Activated CD4-positive, alpha-beta T cell treated with anti-CD3 and anti-CD28 coated beads, Interleukin-2, amount 10 ng/mL, durations not matched to agents 24 days and 14 days (primary cell): ENCODE measurements around the gene PARVG. TPM values are rescaled to one million over a fixed set of nuclear protein-coding genes. Genes with fewer than 3 reads are reported as not detected.

Source experiments
- DNase-seq: peaks from one replicate; pipeline ENCODE4 v3.0.0; 2022
- H3K27ac Mint-ChIP-seq: one replicate; pipeline ENCODE4 v1.8.0; 2022; ENCODE audit warnings: mild to moderate bottlenecking, mixed read lengths
- H3K27me3 Mint-ChIP-seq: one replicate; pipeline ENCODE4 v1.8.0; 2022; ENCODE audit warnings: mixed read lengths
- H3K36me3 Mint-ChIP-seq: one replicate; pipeline ENCODE4 v1.8.0; 2022; ENCODE audit warnings: low read depth, mild to moderate bottlenecking, mixed read lengths
- H3K4me1 Mint-ChIP-seq: one replicate; pipeline ENCODE4 v1.8.0; 2021; ENCODE audit warnings: mixed read lengths
- H3K4me3 Mint-ChIP-seq: one replicate; pipeline ENCODE4 v1.8.0; 2022; ENCODE audit warnings: mild to moderate bottlenecking, moderate library complexity, mixed read lengths
- H3K9me3 Mint-ChIP-seq: one replicate; pipeline ENCODE4 v1.8.0; 2021; ENCODE audit warnings: mixed read lengths
- intact Hi-C: fragments of 100-400 bp; cut with micrococcal nuclease; formaldehyde crosslinking; loops from one replicate; pipeline ENCODE4 v1.15.1; 2023
- total RNA-seq: library from RNA; stranded (reverse); gene quantifications from 2 replicates; pipeline ENCODE4 v1.2.3, GENCODE V29; 2022

Gene PARVG
- total RNA-seq, 1 donor from 2014 or later = 52.2 TPM

GRCh38 chr22:44144046-44144569, 36.6 kb upstream of the PARVG start:
- Mint-ChIP-seq H3K4me1 (no peaks in the 10 kb centered on the region), H3K9me3 (no peaks in the 10 kb centered on the region), H3K27me3 (no peaks in the 10 kb centered on the region), H3K36me3 (peaks cover 17% of the 10 kb centered on the region), H3K4me3 (no peak overlapping the region), H3K27ac (no peak overlapping the region)
- no peak for DNase-seq
- intact Hi-C loops = no loop called here

- H3K9me3 Mint-ChIP-seq = no peaks in the 10 kb centered on the region
- intact Hi-C loops = no loop called here
- H3K36me3 Mint-ChIP-seq = peaks cover 13% of the 10 kb centered on the region
- no peak overlapping the region for H3K27ac Mint-ChIP-seq
- no peaks in the 10 kb centered on the region for H3K27me3 Mint-ChIP-seq
- H3K4me3 Mint-ChIP-seq = no peak overlapping the region
- H3K4me1 Mint-ChIP-seq = no peaks in the 10 kb centered on the region
- DNase-seq = no peak
These were observed 35.2 kb upstream of the PARVG start for GRCh38 chr22:44145544-44145943.

GRCh38 chr22:44146088-44146861, 34.5 kb upstream of the PARVG start:
- Mint-ChIP-seq H3K9me3 (no peaks in the 10 kb centered on the region), H3K27me3 (no peaks in the 10 kb centered on the region), H3K36me3 (peaks cover 15% of the 10 kb centered on the region), H3K4me1 (no peaks in the 10 kb centered on the region), H3K27ac (peak overlapping the region; percentile 6), H3K4me3 (no peak overlapping the region)
- intact Hi-C loops = no loop called here
- no peak for DNase-seq

DNA sequence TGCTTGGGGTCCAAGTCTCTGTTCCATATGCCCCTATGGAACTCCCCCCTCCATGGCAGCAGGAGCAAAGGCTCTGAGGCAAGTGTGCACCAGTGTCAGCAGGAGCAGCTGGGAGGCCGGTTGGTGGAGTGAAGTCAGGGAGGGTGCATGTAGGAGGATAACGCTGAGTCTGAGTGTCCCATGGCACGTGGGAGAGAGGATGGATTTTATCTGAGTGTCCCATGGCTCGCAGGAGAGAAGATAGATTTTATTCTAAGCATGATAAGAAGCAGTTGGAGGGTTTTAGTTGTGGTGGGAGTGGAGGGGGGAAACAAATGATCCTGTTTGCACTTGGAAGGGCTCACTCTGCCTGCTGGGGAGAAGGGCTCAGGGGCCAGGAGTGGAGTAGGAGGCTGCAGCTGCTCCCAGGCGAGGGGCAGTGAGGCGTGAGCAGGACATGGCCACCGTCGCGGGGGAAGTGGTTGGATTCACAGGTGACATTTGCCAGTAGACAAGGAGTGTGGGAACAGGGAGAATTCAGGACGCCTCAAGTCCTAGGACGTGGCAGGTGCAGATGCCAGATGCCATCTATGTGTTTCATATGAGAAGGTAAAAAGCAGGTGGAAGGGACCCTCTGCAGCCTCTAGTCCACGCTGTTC, 33.6 kb upstream of the PARVG start:
- H3K27ac Mint-ChIP-seq = no peak overlapping the region
- intact Hi-C loops = no loop called here

DNA sequence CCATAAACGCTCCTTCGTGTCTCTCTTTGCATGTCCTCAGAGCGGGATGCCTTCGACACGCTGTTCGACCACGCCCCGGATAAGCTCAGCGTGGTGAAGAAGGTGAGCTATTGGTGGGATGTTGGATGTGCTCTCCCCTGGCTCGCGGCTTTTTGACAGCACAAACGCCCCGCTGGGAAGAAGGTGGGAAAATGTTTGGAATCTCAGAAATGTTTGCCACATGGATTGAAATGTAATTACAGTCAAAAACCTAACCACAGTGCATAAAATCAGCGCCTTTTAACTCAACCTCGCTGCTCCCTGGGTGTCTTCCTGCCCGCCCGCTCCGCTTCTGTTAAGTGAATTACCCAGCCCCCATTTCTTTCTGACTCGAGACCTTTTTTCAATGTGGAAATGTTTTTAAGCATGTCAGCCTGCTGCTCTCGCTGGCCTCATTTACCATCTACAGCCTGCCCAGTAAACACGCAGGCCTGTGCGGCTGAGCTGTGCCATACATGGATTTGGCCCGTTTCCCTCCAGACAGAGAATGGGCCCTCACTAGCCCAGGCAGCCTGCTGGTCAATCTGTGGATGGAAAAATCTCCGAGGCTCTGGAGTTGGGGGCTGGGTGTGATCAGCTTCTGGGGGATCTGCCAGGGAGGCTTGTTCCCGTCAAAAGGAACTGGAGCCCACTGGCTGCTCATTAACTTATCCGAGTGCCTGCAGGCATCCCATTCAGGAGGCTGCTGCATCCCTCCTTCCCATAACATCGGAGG, 32.7 kb upstream of the PARVG start:
- Mint-ChIP-seq H3K4me3 (no peak overlapping the region), H3K27ac (no peak overlapping the region), H3K36me3 (peaks cover 23% of the 10 kb centered on the region), H3K4me1 (no peaks in the 10 kb centered on the region), H3K9me3 (no peaks in the 10 kb centered on the region), H3K27me3 (no peaks in the 10 kb centered on the region)
- intact Hi-C loops = no loop called here
- DNase-seq = no peak

More for the DNA sequence above, 33.6 kb upstream of the PARVG start:
- H3K27me3 Mint-ChIP-seq = no peaks in the 10 kb centered on the region
- no peak for DNase-seq
- no peaks in the 10 kb centered on the region for H3K4me1 Mint-ChIP-seq
- H3K36me3 Mint-ChIP-seq = peaks cover 17% of the 10 kb centered on the region
- H3K4me3 Mint-ChIP-seq = no peak overlapping the region
- no peaks in the 10 kb centered on the region for H3K9me3 Mint-ChIP-seq

GRCh38 chr22:44151676-44152075, 29.0 kb upstream of the PARVG start:
- Mint-ChIP-seq H3K4me3 (no peak overlapping the region), H3K4me1 (no peaks in the 10 kb centered on the region), H3K9me3 (no peaks in the 10 kb centered on the region), H3K36me3 (peaks cover 21% of the 10 kb centered on the region), H3K27ac (no peak overlapping the region), H3K27me3 (no peaks in the 10 kb centered on the region)
- intact Hi-C loops = no loop called here
- DNase-seq = no peak

- Mint-ChIP-seq H3K36me3 (peaks cover 29% of the 10 kb centered on the region), H3K27ac (no peak overlapping the region), H3K4me1 (no peaks in the 10 kb centered on the region), H3K27me3 (no peaks in the 10 kb centered on the region), H3K4me3 (no peak overlapping the region), H3K9me3 (no peaks in the 10 kb centered on the region)
- intact Hi-C loops = no loop called here
- no peak for DNase-seq
These were observed 27.0 kb upstream of the PARVG start for GRCh38 chr22:44153710-44154109.

DNA sequence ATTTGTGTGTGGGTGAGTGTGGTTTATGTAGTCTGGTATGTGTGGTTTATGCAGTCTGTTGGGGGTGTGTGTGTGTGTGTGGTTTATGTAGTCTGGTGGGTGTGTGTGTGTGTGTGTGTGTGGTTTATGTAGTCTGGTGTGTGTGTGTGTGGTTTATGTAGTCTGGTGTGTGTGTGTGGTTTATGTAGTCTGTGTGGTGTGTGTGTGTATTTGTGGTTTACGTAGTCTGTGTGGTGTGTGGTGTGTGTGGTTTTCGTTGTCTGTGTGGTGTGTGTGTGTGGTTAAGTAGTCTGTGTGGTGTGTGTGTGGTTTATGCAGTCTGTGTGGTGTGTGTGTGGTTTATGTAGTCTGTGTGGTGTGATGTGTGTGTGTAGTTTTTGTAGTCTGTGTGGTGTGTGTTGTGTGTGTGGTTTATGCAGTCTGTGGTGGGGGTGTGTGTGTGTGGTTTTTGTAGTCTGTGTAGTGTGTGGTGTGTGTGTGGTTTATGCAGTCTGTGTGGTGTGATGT, 26.2 kb upstream of the PARVG start:
- H3K4me3 Mint-ChIP-seq = no peak overlapping the region
- DNase-seq = peak; percentile 57
- H3K27ac Mint-ChIP-seq = no peak overlapping the region
- H3K36me3 Mint-ChIP-seq = peaks cover 32% of the 10 kb centered on the region
- no peaks in the 10 kb centered on the region for H3K27me3 Mint-ChIP-seq
- H3K9me3 Mint-ChIP-seq = no peaks in the 10 kb centered on the region
- H3K4me1 Mint-ChIP-seq = no peaks in the 10 kb centered on the region
- intact Hi-C loops = no loop called here

DNA sequence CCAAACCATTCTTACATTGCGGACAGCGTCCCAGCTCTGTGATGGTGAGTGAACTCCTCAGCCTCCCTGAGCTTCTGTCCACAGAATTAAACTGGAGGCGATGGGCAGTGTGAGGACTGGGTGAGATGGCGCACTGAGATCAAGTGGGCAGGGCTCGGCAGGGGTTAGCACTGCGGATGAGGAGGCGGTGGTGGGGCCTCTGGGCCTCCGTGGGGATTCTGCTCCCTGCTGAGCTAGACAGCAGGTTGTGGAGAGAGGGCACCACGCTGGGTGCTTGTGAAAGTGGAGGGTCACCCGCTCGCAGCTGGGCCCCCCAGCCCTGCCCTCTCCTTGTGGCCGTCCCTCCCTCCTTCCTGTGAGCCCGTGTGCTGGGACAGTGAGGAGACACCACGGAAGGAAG, 25.6 kb upstream of the PARVG start:
- intact Hi-C loops = no loop called here
- no peaks in the 10 kb centered on the region for H3K4me1 Mint-ChIP-seq
- no peaks in the 10 kb centered on the region for H3K27me3 Mint-ChIP-seq
- DNase-seq = no peak
- no peak overlapping the region for H3K27ac Mint-ChIP-seq
- no peaks in the 10 kb centered on the region for H3K9me3 Mint-ChIP-seq
- H3K4me3 Mint-ChIP-seq = no peak overlapping the region
- H3K36me3 Mint-ChIP-seq = peaks cover 30% of the 10 kb centered on the region

DNA sequence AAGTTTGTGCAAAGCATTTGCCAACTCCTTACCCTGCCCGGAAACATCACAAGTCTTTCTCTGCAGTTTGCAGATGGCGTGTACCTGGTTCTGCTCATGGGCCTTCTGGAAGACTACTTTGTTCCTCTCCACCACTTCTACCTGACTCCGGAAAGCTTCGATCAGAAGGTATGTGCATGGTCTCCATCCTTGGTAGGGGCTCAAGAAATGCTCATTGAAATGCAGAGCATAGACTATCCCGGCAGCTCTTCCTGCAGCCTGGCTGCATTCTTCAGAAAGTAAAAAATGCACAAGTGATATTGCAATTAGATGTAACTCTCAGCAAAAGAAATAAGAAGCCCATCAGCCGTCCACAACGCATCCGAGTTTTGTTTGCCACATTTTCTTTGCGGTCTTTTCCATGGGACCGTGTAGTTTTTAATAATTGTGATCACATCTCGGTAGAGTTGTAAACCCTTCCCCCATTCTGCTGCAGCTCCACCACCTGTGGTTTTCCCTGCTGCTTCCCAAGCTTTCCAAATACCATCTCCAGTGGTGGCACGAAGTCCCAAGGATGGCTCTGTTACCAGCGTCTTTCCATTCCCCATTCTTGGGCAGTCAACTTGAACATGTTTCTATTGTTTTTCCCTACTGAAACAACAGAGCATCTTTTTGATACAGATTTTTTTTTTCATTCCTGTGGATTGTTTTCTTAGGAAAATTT, 22.7 kb upstream of the PARVG start:
- Mint-ChIP-seq H3K27me3 (no peaks in the 10 kb centered on the region), H3K4me1 (no peaks in the 10 kb centered on the region), H3K27ac (no peak overlapping the region), H3K9me3 (no peaks in the 10 kb centered on the region), H3K36me3 (peaks cover 21% of the 10 kb centered on the region), H3K4me3 (no peak overlapping the region)
- no peak for DNase-seq
- intact Hi-C loops = no loop called here

DNA sequence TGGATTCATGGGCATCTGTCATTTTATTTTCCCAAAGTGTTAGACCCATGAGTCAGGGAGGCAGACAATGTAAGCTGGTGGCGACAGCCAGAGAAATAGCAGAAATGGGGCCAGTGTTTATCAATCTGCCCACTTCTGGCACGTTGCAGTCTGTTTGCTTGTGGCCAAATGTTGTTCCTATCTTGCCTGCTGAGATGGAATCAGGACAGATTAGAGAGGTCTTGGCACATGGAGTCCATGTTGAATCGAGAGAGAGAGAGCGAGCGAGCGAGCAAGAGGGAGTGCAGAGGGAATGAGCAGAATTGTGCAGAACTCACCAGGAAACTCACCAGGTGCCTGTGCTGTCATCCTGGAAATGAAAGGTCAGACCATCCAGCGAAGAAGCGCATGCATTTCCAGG, 21.9 kb upstream of the PARVG start:
- no peak overlapping the region for H3K4me3 Mint-ChIP-seq
- no peaks in the 10 kb centered on the region for H3K27me3 Mint-ChIP-seq
- no peaks in the 10 kb centered on the region for H3K4me1 Mint-ChIP-seq
- no peaks in the 10 kb centered on the region for H3K9me3 Mint-ChIP-seq
- H3K36me3 Mint-ChIP-seq = peaks cover 21% of the 10 kb centered on the region
- DNase-seq = no peak
- intact Hi-C loops = no loop called here
- H3K27ac Mint-ChIP-seq = no peak overlapping the region

DNA sequence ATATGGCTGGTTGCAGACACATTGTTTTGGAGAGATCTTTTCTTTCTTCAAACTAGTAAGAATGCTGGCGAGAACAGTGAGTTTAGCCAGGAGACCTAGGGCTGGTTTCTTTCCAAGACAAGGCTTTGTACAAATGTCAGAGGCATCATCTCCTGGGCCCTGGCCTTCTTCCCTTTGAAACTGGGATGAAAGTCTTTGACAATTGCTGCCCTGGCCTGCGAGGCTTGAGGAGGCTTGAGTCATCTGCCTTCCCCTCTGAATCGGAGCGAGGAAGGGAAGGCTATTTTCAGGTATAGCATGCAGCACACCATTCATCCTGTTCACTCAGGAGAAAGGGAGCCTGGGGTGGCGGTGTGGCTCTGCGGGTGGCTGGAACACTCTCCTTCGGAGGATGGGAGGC, 21.5 kb upstream of the PARVG start:
- Mint-ChIP-seq H3K4me1 (no peaks in the 10 kb centered on the region), H3K27me3 (no peaks in the 10 kb centered on the region), H3K9me3 (no peaks in the 10 kb centered on the region), H3K27ac (no peak overlapping the region), H3K4me3 (no peak overlapping the region), H3K36me3 (peaks cover 21% of the 10 kb centered on the region)
- no peak for DNase-seq
- intact Hi-C loops = no loop called here

DNA sequence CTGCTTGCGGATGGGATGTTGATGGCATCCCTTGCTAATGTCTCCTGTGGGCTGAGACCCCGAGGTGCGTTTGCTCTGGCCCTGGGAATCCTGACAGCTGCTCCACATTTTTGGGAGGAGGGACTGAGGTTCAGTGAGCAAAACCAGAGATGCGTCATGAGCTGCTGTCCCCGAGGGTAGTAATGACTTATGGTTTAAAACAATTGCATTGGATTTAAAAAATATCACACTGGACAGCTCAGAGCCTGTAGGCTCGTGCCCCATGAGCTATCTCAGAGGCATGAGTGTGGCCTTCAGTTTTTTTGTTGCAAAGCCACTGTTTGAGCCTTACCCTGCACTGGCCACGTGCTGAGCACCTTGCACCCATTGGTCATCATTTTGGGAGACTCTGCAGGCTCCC, 20.9 kb upstream of the PARVG start:
- H3K36me3 Mint-ChIP-seq = peaks cover 21% of the 10 kb centered on the region
- H3K4me1 Mint-ChIP-seq = no peaks in the 10 kb centered on the region
- no peaks in the 10 kb centered on the region for H3K27me3 Mint-ChIP-seq
- no peak overlapping the region for H3K27ac Mint-ChIP-seq
- no peak overlapping the region for H3K4me3 Mint-ChIP-seq
- intact Hi-C loops = no loop called here
- no peaks in the 10 kb centered on the region for H3K9me3 Mint-ChIP-seq
- DNase-seq = no peak
